HepG2 (cell line): Measurements from ENCODE around the gene GABRG3. TPM values are rescaled to one million over a fixed set of nuclear protein-coding genes. Genes with fewer than 3 reads are reported as not detected.

Source experiments
- ATAC-seq: fragments of 200-7000 bp; cut with Tn5 transposase; 3 replicates; pipeline ENCODE4 v1.9.1; 2020; ENCODE audit warnings: mild to moderate bottlenecking, moderate library complexity
- BruUV-seq: library from RNA; stranded (reverse); fragments of 400-500 nt; replicated peaks from 2 replicates; lab custom pipeline; 2021; lab: Mats Ljungman, UMichigan
- CTCF ChIA-PET: fragments of 300-600 bp; formaldehyde crosslinking; extraction: SDS; loops from one replicate; lab custom pipeline; 2021; ENCODE audit warnings: low total read pairs, inconsistent platforms, low intra/inter-chr PET ratio; lab: Yijun Ruan, JAX
- POLR2A ChIA-PET: fragments of 350-600 bp; sonication (Branson Sonifier 250); formaldehyde crosslinking; loops from one replicate; lab custom pipeline; 2020; ENCODE audit warnings: antibody characterized with exemption, inconsistent platforms; lab: Yijun Ruan, JAX
- DNase-seq: peaks from one replicate; pipeline ENCODE4 v3.0.0-alpha.2; 2015; ENCODE audit warnings: low spot score
- FAIRE-seq: peaks from 3 replicates; lab custom pipeline; 2011; peaks lifted over from hg19 to GRCh38; lab: Jason Lieb, UNC
- H2AFZ ChIP-seq: one replicate; pipeline ENCODE4 v1.6.1; 2011; ENCODE audit warnings: low read length, inconsistent platforms
- H3K27ac ChIP-seq: fragments of 300-600 bp; 3 replicates; pipeline ENCODE4 v1.8.0; 2011; ENCODE audit warnings: mixed run types, mild to moderate bottlenecking, mixed read lengths, low read length, inconsistent platforms; ENCODE audit not compliant: insufficient read depth; ENCODE audit errors: extremely low read length
- H3K27me3 ChIP-seq, 2 experiments: fragments of 200-600 bp in 1 of 2; 2 replicates in 1 of 2; 3 replicates in 1 of 2; pipeline versions ENCODE4 v1.6.0 to v1.8.0; 2011; ENCODE audit warnings: low read length in 2 of 2, mild to moderate bottlenecking in 2 of 2, moderate library complexity in 2 of 2, inconsistent platforms in 1 of 2; ENCODE audit not compliant: insufficient read depth in 2 of 2, control insufficient read depth in 1 of 2
- H3K36me3 ChIP-seq, 2 experiments: fragments of 200-600 bp in 1 of 2; replicated peaks in 1 of 2; 2 replicates in 1 of 2; 3 replicates in 1 of 2; pipeline versions ENCODE4 v1.5.1 to v1.8.0; 2011; ENCODE audit warnings: low read length in 2 of 2, inconsistent platforms in 1 of 2; ENCODE audit not compliant: insufficient read depth in 2 of 2, control insufficient read depth in 1 of 2
- H3K4me1 ChIP-seq: 2 replicates; pipeline ENCODE4 v1.5.1; 2012; ENCODE audit warnings: low read length, inconsistent platforms; ENCODE audit not compliant: insufficient read depth
- H3K4me2 ChIP-seq: 2 replicates; pipeline ENCODE4 v1.6.0; 2011; ENCODE audit warnings: low read depth, low read length, inconsistent platforms
- H3K4me3 ChIP-seq, 3 experiments: fragments of 200-600 bp in 1 of 3; sonication (generic), shearing (Covaris generic) in 1 of 3; replicated peaks in 1 of 3; 2 replicates each; pipeline ENCODE4 v1.5.1; 2011 to 2016; ENCODE audit warnings: low read length in 3 of 3, inconsistent platforms in 2 of 3, low read depth in 2 of 3, mild to moderate bottlenecking in 2 of 3, control low read depth in 1 of 3, mixed read lengths in 1 of 3; ENCODE audit not compliant: insufficient read depth in 1 of 3
- H3K79me2 ChIP-seq: one replicate; pipeline ENCODE4 v1.6.1; 2011; ENCODE audit warnings: low read length, inconsistent platforms; ENCODE audit not compliant: insufficient read depth
- H3K9ac ChIP-seq: 2 replicates; pipeline ENCODE4 v1.6.0; 2011; ENCODE audit warnings: mild to moderate bottlenecking, low read depth, low read length, inconsistent platforms; ENCODE audit not compliant: insufficient read depth
- H3K9me3 ChIP-seq: 2 replicates; pipeline ENCODE4 v1.5.1; 2012; ENCODE audit warnings: mild to moderate bottlenecking, low read length
- H4K20me1 ChIP-seq: 2 replicates; pipeline ENCODE4 v1.6.0; 2011; ENCODE audit warnings: inconsistent platforms, mild to moderate bottlenecking, low read length, moderate library complexity; ENCODE audit not compliant: insufficient read depth
- FOXA3 ChIP-seq: IDR thresholded peaks from 2 replicates; pipeline ENCODE4 v1.6.1; 2016; ENCODE audit warnings: missing genetic modification reagents, missing compliant biosample characterization
- IKZF5 ChIP-seq: IDR thresholded peaks from 2 replicates; pipeline ENCODE4 v1.6.1; 2018; ENCODE audit warnings: missing genetic modification reagents, mild to moderate bottlenecking, missing compliant biosample characterization
- KAT8 ChIP-seq: IDR thresholded peaks from 2 replicates; pipeline ENCODE4 v1.6.1; 2016; ENCODE audit warnings: missing genetic modification reagents, missing compliant biosample characterization
- PRMT3 ChIP-seq: sonication (generic); formaldehyde crosslinking; IDR thresholded peaks from 2 replicates; pipeline ENCODE4 v1.8.1; 2022; ENCODE audit warnings: low read depth, mild to moderate bottlenecking, moderate library complexity, missing genetic modification reagents, borderline replicate concordance
- ZBTB46 ChIP-seq: sonication (generic); formaldehyde crosslinking; IDR thresholded peaks from 2 replicates; pipeline ENCODE4 v1.4.0; 2020; ENCODE audit warnings: mild to moderate bottlenecking, missing genetic modification reagents, borderline replicate concordance
- ZKSCAN5 ChIP-seq: sonication (generic); formaldehyde crosslinking; IDR thresholded peaks from 2 replicates; pipeline ENCODE4 v1.5.1; 2020; ENCODE audit warnings: mild to moderate bottlenecking, missing genetic modification reagents
- ZNF841 ChIP-seq: sonication (generic); formaldehyde crosslinking; IDR thresholded peaks from 2 replicates; pipeline ENCODE4 v1.8.1; 2023; ENCODE audit warnings: missing genetic modification reagents, borderline replicate concordance
- WGBS: methylation state at CpG from one replicate; pipeline ENCODE4 v1.1.6; 2017; ENCODE audit warnings: low lambda C conversion rate; 5-methylcytosine and 5-hydroxymethylcytosine counted together
- in situ Hi-C: cut with HindIII; loops from 2 replicates; pipeline ENCODE4 v1.10.0; 2017; ENCODE audit warnings: low pct_unique_long_range_greater_than_20kb; ENCODE audit not compliant: extremely low pct_ligation_motif_present
- intact Hi-C: fragments of 100-400 bp; cut with micrococcal nuclease; formaldehyde crosslinking; loops from one replicate; pipeline ENCODE4 v1.10.0; 2022; ENCODE audit not compliant: unreplicated experiment
- polyA plus RNA-seq, 8 experiments: library from polyadenylated mRNA; depleted of rRNA in 3 of 8; stranded (reverse) in 7 of 8; unstranded in 1 of 8; fragments of >200 nt; fragmentation: Illumina TruSeq in 4 of 8; extraction: Trizol in 4 of 8; gene quantifications; 2 replicates each; pipeline versions ENCODE4 v1.2.1 to v1.2.3, GENCODE V29; 2011 to 2016; ENCODE audit warnings: low read depth in 4 of 8, missing spikeins in 1 of 8, mixed read lengths in 1 of 8; ENCODE audit not compliant: insufficient read depth in 1 of 8
- total RNA-seq, 5 experiments: library from RNA; depleted of rRNA; stranded (reverse); fragments of >200 nt; fragmentation: Illumina TruSeq; extraction: Trizol; gene quantifications; 2 replicates each; pipeline ENCODE4 v1.2.3, GENCODE V29; 2016; ENCODE audit warnings: low read depth in 1 of 5
- TF ChIP-seq, protein P1 (sequence below): sonication (generic); formaldehyde crosslinking; IDR thresholded peaks from 2 replicates; pipeline ENCODE4 v1.9.0; 2021; ENCODE audit warnings: missing genetic modification reagents, borderline replicate concordance

GABRG3 gene
- total and polyA plus RNA-seq, 2 of the 13 experiments (the other 11 are each of a cell fraction or from before 2014, with no cell fraction given), result not detected

DNA sequence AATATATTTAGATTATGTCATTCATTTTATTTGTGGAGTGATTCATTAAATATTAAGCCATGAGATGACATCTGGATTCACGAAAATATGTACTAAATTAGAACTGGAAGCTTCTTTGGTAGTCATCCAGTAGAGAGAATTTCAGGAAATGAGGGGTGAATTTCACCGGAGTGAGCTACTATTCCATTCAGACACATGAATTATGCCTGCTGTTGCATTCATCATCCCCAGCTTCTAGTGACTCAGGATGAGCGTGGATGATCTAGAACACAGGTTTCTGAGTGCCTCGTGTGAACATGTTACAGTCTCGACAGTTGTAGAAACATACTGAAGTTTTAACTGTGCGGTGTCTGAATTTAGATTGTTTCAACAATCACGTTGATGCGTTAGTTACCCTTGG, 42.9 kb upstream of the GABRG3 start:
- in situ Hi-C loops (no loop called here), intact Hi-C loops (no loop called here)
- no peak for FAIRE-seq
- no peaks in the 10 kb centered on the region for H3K4me1 ChIP-seq
- H3K27me3 ChIP-seq, result no peaks in the 10 kb centered on the region
- no peaks in the 10 kb centered on the region for H3K36me3 ChIP-seq
- H3K4me3 ChIP-seq, result no peak overlapping the region
- no peak overlapping the region for H3K27ac ChIP-seq
- no TSS peak for BruUV-seq
- no peak overlapping the region for H3K9ac ChIP-seq
- H3K9me3 ChIP-seq, result peaks cover 6% of the 10 kb centered on the region; the same call in 1 of the 2 replicates
- TF ChIP-seq ZBTB46, result no peak
- TF ChIP-seq KAT8 (CRISPR knock-in tag), result no peak
- no peak for TF ChIP-seq ZKSCAN5 (CRISPR knock-in tag)
- CTCF ChIA-PET, result no interaction called here
- no peak overlapping the region for H3K4me2 ChIP-seq
- no peaks in the 10 kb centered on the region for H4K20me1 ChIP-seq
- no peak overlapping the region for H2AFZ ChIP-seq
- DNase-seq, result no peak
- ATAC-seq, result no peak
- POLR2A ChIA-PET, result no interaction called here
- WGBS, result 34% methylated on average over 8 of the region's 8 CpGs
- H3K79me2 ChIP-seq, result no peaks in the 10 kb centered on the region

GRCh38 chr15:26929588-26929987, 41.4 kb upstream of the GABRG3 start:
- in situ Hi-C loops, result no loop called here

More at GRCh38 chr15:26929588-26929987, 41.4 kb upstream of the GABRG3 start:
- H4K20me1 ChIP-seq, result no peaks in the 10 kb centered on the region
- FAIRE-seq, result no peak
- intact Hi-C loops, result no loop called here
- ChIA-PET POLR2A (no interaction called here), CTCF (no interaction called here)
- no peak overlapping the region for H3K4me3 ChIP-seq
- H3K36me3 ChIP-seq, result no peaks in the 10 kb centered on the region
- no peak for DNase-seq
- no peaks in the 10 kb centered on the region for H3K79me2 ChIP-seq
- no peak overlapping the region for H3K4me2 ChIP-seq
- no peak overlapping the region for H2AFZ ChIP-seq
- peaks cover under 1% of the 10 kb centered on the region; the same call in 1 of the 2 replicates for H3K9me3 ChIP-seq
- H3K27ac ChIP-seq, result no peak overlapping the region
- WGBS, result 0% methylated on average over 1 of the region's 4 CpGs
- TF ChIP-seq IKZF5 (CRISPR knock-in tag) (no peak), FOXA3 (no peak), PRMT3 (CRISPR knock-in tag) (no peak), ZNF841 (CRISPR knock-in tag) (no peak)
- TF ChIP-seq, protein P1, sequence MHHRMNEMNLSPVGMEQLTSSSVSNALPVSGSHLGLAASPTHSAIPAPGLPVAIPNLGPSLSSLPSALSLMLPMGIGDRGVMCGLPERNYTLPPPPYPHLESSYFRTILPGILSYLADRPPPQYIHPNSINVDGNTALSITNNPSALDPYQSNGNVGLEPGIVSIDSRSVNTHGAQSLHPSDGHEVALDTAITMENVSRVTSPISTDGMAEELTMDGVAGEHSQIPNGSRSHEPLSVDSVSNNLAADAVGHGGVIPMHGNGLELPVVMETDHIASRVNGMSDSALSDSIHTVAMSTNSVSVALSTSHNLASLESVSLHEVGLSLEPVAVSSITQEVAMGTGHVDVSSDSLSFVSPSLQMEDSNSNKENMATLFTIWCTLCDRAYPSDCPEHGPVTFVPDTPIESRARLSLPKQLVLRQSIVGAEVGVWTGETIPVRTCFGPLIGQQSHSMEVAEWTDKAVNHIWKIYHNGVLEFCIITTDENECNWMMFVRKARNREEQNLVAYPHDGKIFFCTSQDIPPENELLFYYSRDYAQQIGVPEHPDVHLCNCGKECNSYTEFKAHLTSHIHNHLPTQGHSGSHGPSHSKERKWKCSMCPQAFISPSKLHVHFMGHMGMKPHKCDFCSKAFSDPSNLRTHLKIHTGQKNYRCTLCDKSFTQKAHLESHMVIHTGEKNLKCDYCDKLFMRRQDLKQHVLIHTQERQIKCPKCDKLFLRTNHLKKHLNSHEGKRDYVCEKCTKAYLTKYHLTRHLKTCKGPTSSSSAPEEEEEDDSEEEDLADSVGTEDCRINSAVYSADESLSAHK (CRISPR knock-in tag), result no peak
- TF ChIP-seq, all 625 proteins: peak for 0
- BruUV-seq, result no TSS peak
- Histone ChIP-seq H3K4me1 (no peaks in the 10 kb centered on the region), H3K27me3 (no peaks in the 10 kb centered on the region), H3K9ac (no peak overlapping the region)
- ATAC-seq, result no peak
